Esophagus muscularis mucosa (tissue), 4 donors: ENCODE results near the gene BMAL1. TPM values are rescaled to one million over a fixed set of nuclear protein-coding genes. Genes with fewer than 3 reads are reported as not detected.
A peak's percentile ranks its signal among the peaks of the same experiment; 100 is the strongest.

ENCODE experiments used
- DNase-seq: peaks from one replicate; pipeline ENCODE4 v3.0.0-alpha.2; 2017; ENCODE audit errors: extremely low spot score
- H3K27ac ChIP-seq, 4 donors: fragments of 200-600 bp; sonication (generic); replicated peaks in 1 of 4; 1 replicate in 3 of 4; 2 replicates in 1 of 4; pipeline ENCODE4 v1.5.1; 2016 to 2019; ENCODE audit warnings: mild to moderate bottlenecking in 1 of 4
- H3K27me3 ChIP-seq, 4 donors: fragments of 200-600 bp; sonication (generic); one replicate each; pipeline versions ENCODE4 v1.5.1 to v1.6.0; 2016 to 2019
- H3K36me3 ChIP-seq, 4 donors: fragments of 200-600 bp; sonication (generic); one replicate each; pipeline ENCODE4 v1.5.1; 2016 to 2019
- H3K4me1 ChIP-seq, 4 donors: fragments of 200-600 bp; sonication (generic); one replicate each; pipeline ENCODE4 v1.5.1; 2016 to 2019
- H3K4me3 ChIP-seq, 4 donors: fragments of 200-600 bp; sonication (generic); 1 replicate in 2 of 4; 2 replicates in 2 of 4; pipeline ENCODE4 v1.5.1; 2016 to 2019; ENCODE audit warnings: mild to moderate bottlenecking in 4 of 4, moderate library complexity in 1 of 4
- H3K9me3 ChIP-seq, 4 donors: fragments of 200-600 bp; sonication (generic); 1 replicate in 3 of 4; 2 replicates in 1 of 4; pipeline ENCODE4 v1.5.1; 2016 to 2019
- EP300 ChIP-seq: sonication (generic); formaldehyde crosslinking; IDR thresholded peaks from one replicate; pipeline ENCODE4 v1.6.1; 2017; ENCODE audit warnings: antibody characterized with exemption
- POLR2A ChIP-seq: fragments of 450-650 bp; IDR thresholded peaks from one replicate; pipeline ENCODE4 v1.6.1; 2017; ENCODE audit warnings: antibody characterized with exemption, moderate library complexity, mild to moderate bottlenecking, low read depth
- POLR2AphosphoS5 ChIP-seq, 2 donors: sonication (generic); formaldehyde crosslinking; IDR thresholded peaks; one replicate each; pipeline ENCODE4 v1.6.1; 2017; ENCODE audit warnings: antibody characterized with exemption in 2 of 2
- WGBS: methylation state at CpG from one replicate; pipeline ENCODE4 v1.1.5; 2018; 5-methylcytosine and 5-hydroxymethylcytosine counted together
- intact Hi-C: fragments of 100-400 bp; cut with DNase I; formaldehyde crosslinking; loops from one replicate; pipeline ENCODE4 v1.15.1; 2023
- total RNA-seq, 4 donors: library from RNA; depleted of rRNA; stranded (reverse); fragments of >200 nt; gene quantifications; one replicate each; pipeline versions ENCODE4 v1.1.0 to v1.2.1, GENCODE V29; 2016
- TF ChIP-seq, protein P1 (sequence below), 3 experiments: fragments of 200-600 bp in 2 of 3; fragments of 450-650 bp in 1 of 3; sonication (generic) in 2 of 3; IDR thresholded peaks; one replicate each; pipeline ENCODE4 v1.5.1; 2017 to 2019; ENCODE audit warnings: antibody characterized with exemption in 3 of 3, mild to moderate bottlenecking in 2 of 3, moderate library complexity in 1 of 3

Gene BMAL1
- total RNA-seq, 4 donors from 2014 or later = 31.1 to 36.4 (median 33.9) TPM

DNA sequence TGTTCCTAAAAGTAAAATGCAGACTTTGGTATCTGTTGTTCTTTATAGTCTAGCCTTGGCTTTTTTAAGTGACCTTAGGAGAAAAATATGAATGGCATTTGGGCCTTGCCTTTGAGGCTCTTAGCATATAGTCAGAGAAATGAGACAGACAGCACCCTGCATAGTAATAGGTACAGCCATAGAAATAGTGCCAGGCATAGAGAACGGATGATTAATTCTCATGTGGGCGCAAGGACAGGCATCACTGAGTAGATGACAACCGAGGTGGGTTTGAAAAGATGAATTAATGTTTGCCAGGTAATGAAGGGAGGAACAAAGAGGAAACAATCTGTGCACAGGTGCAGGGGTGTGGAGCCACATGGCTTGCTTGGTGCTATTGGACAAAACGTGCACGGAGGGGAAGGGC lies 90.5 kb downstream of the BMAL1 start:
- 90% methylated on average over 5 of the region's 5 CpGs for WGBS
- peaks cover 65 to 100% (median 93%) of the 10 kb centered on the region in 4 donors for H3K36me3 ChIP-seq

DNA sequence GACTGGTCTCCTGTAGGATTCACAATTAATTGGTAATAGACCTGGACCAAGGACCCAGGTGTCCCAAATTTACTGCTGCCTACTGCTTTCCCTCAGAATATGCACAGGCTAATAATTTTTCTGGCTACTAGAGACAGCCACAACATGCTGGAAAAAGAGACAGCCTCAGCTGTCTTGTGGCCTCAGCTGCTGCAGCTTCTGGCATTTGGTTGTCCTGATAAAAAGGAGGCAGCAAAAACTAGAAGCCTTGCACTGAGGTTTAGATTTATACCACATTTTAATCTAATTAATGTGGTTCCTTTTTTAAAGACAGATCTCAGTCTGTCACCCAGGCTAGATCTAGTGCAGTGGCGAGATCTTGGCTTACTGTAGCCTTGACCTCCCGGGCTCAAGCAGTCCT lies 95.6 kb downstream of the BMAL1 start:
- Histone ChIP-seq H3K9me3 (no peaks in the 10 kb centered on the region), H3K27ac (no peak overlapping the region), H3K27me3 (no peaks in the 10 kb centered on the region), H3K4me3 (no peak overlapping the region), H3K36me3 (peaks cover 89 to 100% (median 99%) of the 10 kb centered on the region in 4 donors), H3K4me1 (no peaks in the 10 kb centered on the region)
- DNase-seq = no peak
- no peak for TF ChIP-seq POLR2A
- TF ChIP-seq EP300 = no peak
- TF ChIP-seq POLR2AphosphoS5 (IDR thresholded peaks at IDR 0.05) = no peak
- TF ChIP-seq, protein P1, sequence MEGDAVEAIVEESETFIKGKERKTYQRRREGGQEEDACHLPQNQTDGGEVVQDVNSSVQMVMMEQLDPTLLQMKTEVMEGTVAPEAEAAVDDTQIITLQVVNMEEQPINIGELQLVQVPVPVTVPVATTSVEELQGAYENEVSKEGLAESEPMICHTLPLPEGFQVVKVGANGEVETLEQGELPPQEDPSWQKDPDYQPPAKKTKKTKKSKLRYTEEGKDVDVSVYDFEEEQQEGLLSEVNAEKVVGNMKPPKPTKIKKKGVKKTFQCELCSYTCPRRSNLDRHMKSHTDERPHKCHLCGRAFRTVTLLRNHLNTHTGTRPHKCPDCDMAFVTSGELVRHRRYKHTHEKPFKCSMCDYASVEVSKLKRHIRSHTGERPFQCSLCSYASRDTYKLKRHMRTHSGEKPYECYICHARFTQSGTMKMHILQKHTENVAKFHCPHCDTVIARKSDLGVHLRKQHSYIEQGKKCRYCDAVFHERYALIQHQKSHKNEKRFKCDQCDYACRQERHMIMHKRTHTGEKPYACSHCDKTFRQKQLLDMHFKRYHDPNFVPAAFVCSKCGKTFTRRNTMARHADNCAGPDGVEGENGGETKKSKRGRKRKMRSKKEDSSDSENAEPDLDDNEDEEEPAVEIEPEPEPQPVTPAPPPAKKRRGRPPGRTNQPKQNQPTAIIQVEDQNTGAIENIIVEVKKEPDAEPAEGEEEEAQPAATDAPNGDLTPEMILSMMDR (IDR thresholded peaks at IDR 0.05) = no peak
- WGBS = 68% methylated on average over 2 of the region's 2 CpGs
- intact Hi-C loops = no loop called here

More for the DNA sequence above, 90.5 kb downstream of the BMAL1 start:
- Histone ChIP-seq H3K9me3 (no peaks in the 10 kb centered on the region), H3K27ac (no peak overlapping the region), H3K4me3 (no peak overlapping the region), H3K27me3 (no peaks in the 10 kb centered on the region), H3K4me1 (no peaks in the 10 kb centered on the region)
- DNase-seq = no peak
- TF ChIP-seq, protein P1 (IDR thresholded peaks at IDR 0.05) = no peak
- TF ChIP-seq POLR2A (no peak), POLR2AphosphoS5 (IDR thresholded peaks at IDR 0.05) (no peak), EP300 (no peak)
- intact Hi-C loops = no loop called here

- Histone ChIP-seq H3K9me3 (no peaks in the 10 kb centered on the region), H3K27ac (no peak overlapping the region), H3K4me1 (no peaks in the 10 kb centered on the region), H3K36me3 (peaks cover 68 to 100% (median 100%) of the 10 kb centered on the region in 4 donors), H3K4me3 (no peak overlapping the region), H3K27me3 (no peaks in the 10 kb centered on the region)
- intact Hi-C loops = no loop called here
- DNase-seq = no peak
- TF ChIP-seq, protein P1 (IDR thresholded peaks at IDR 0.05) = no peak
- TF ChIP-seq POLR2AphosphoS5 (IDR thresholded peaks at IDR 0.05) (no peak), EP300 (no peak), POLR2A (no peak)
These were observed 98.2 kb downstream of the BMAL1 start for GRCh38 chr11:13375798-13376197.

GRCh38 chr11:13376402-13376801 lies 98.8 kb downstream of the BMAL1 start:
- no peaks in the 10 kb centered on the region for H3K4me1 ChIP-seq
- H3K9me3 ChIP-seq = no peaks in the 10 kb centered on the region
- intact Hi-C loops = no loop called here
- WGBS = 88% methylated on average over 4 of the region's 5 CpGs
- no peaks in the 10 kb centered on the region for H3K27me3 ChIP-seq
- H3K36me3 ChIP-seq = peaks cover 68 to 100% (median 100%) of the 10 kb centered on the region in 4 donors
- no peak for TF ChIP-seq EP300
- peak in 1 of 2 donors; percentile 5 for TF ChIP-seq POLR2AphosphoS5 (IDR thresholded peaks at IDR 0.05)
- no peak for DNase-seq
- H3K4me3 ChIP-seq = no peak overlapping the region
- no peak overlapping the region for H3K27ac ChIP-seq

GRCh38 chr11:13376838-13377237 lies 99.2 kb downstream of the BMAL1 start:
- DNase-seq = no peak
- H3K9me3 ChIP-seq = no peaks in the 10 kb centered on the region
- H3K36me3 ChIP-seq = peaks cover 68 to 100% (median 100%) of the 10 kb centered on the region in 4 donors
- H3K27ac ChIP-seq = no peak overlapping the region
- no peak overlapping the region for H3K4me3 ChIP-seq
- no peaks in the 10 kb centered on the region for H3K27me3 ChIP-seq
- TF ChIP-seq POLR2AphosphoS5 (IDR thresholded peaks at IDR 0.05) (peak in 1 of 2 donors; percentile 3), EP300 (no peak)
- intact Hi-C loops = no loop called here
- 88% methylated on average over 8 of the region's 8 CpGs for WGBS
- H3K4me1 ChIP-seq = no peaks in the 10 kb centered on the region

DNA sequence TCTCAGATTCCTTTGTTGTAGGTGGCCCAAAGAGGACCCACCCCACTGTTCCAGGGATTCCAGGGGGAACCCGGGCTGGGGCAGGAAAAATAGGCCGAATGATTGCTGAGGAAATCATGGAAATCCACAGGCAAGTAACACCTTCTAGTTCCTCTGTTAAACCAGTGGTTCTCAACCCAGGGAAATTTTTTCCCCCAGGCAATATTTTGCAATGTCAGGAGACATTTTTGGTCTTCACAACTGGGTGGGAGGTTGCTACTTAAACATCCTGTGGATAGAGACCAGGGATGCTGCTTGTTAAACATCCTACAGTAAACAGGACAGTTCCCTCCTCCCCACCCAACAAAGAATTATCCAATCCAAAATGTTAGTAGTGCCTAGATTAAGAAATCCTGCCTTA lies 100.7 kb downstream of the BMAL1 start:
- no peak for DNase-seq
- Histone ChIP-seq H3K27ac (no peak overlapping the region), H3K4me1 (no peaks in the 10 kb centered on the region), H3K9me3 (no peaks in the 10 kb centered on the region), H3K27me3 (no peaks in the 10 kb centered on the region), H3K36me3 (peaks cover 60 to 100% (median 99%) of the 10 kb centered on the region in 4 donors), H3K4me3 (no peak overlapping the region)
- 92% methylated on average over 2 of the region's 2 CpGs for WGBS
- intact Hi-C loops = no loop called here
- TF ChIP-seq, protein P1 (IDR thresholded peaks at IDR 0.05) = no peak
- TF ChIP-seq POLR2AphosphoS5 (IDR thresholded peaks at IDR 0.05) = no peak
- TF ChIP-seq EP300 = no peak
- TF ChIP-seq POLR2A = no peak
